Hematopoietic multipotent progenitor cell treated with erythropoietin and hydrocortisone succinate and interleukin-3 and kit ligand, for 17 days (in vitro differentiated cells): ENCODE results near the gene RLF.

Experiments
- DNase-seq: peaks from one replicate; pipeline ENCODE4 v3.0.0-alpha.2; 2015; ENCODE audit warnings: low spot score

Gene RLF

GRCh38 chr1:40232444-40232843, 71.3 kb downstream of the RLF start:
- no peak for DNase-seq

- DNase-seq: no peak
Measured at GRCh38 chr1:40239626-40240025, 78.4 kb downstream of the RLF start.

- no peak for DNase-seq
Measured at GRCh38 chr1:40240390-40240789, 79.2 kb downstream of the RLF start.

- no peak for DNase-seq
Measured at GRCh38 chr1:40241362-40241761, 80.2 kb downstream of the RLF start.

- DNase-seq: no peak
Measured at GRCh38 chr1:40243351-40243750, 82.2 kb downstream of the RLF start.

GRCh38 chr1:40244138-40244744, 83.1 kb downstream of the RLF start:
- no peak for DNase-seq

- DNase-seq: no peak
Measured at GRCh38 chr1:40245686-40246085, 84.5 kb downstream of the RLF start.

GRCh38 chr1:40247655-40248054, 86.5 kb downstream of the RLF start, which contains the start of gene TMCO2:
Gene TMCO2 (plus strand): TSS chr1:40247937. CDS start chr1:40247994, 57 bp downstream.
- no peak for DNase-seq

GRCh38 chr1:40248412-40248811, 87.2 kb downstream of the RLF start:
- no peak for DNase-seq

GRCh38 chr1:40251456-40251855, 90.3 kb downstream of the RLF start:
- no peak for DNase-seq

GRCh38 chr1:40252601-40253000, 91.4 kb downstream of the RLF start:
- DNase-seq: no peak

- DNase-seq: no peak
Measured at GRCh38 chr1:40255231-40255630, 94.0 kb downstream of the RLF start.

- no peak for DNase-seq
Measured at GRCh38 chr1:40256401-40257084, 95.4 kb downstream of the RLF start.

- DNase-seq: no peak
Measured at GRCh38 chr1:40257313-40257687, 96.1 kb downstream of the RLF start.

- DNase-seq: peak; percentile 96
Measured at GRCh38 chr1:40257688-40258444, 96.7 kb downstream of the RLF start, which contains the start of gene ZMPSTE24. Gene ZMPSTE24 (plus strand): TSS chr1:40258236. CDS start chr1:40258272, 36 bp downstream.

- no peak for DNase-seq
Measured at GRCh38 chr1:40258445-40258769, 97.2 kb downstream of the RLF start.

GRCh38 chr1:40264354-40264781, 103.2 kb downstream of the RLF start:
- DNase-seq: no peak

GRCh38 chr1:40265298-40265697, 104.1 kb downstream of the RLF start:
- DNase-seq: no peak

GRCh38 chr1:40265919-40266318, 104.7 kb downstream of the RLF start:
- DNase-seq: no peak

GRCh38 chr1:40266786-40267535, 105.8 kb downstream of the RLF start:
- no peak for DNase-seq

- no peak for DNase-seq
Measured at GRCh38 chr1:40267767-40268187, 106.6 kb downstream of the RLF start.

- no peak for DNase-seq
Measured at GRCh38 chr1:40268211-40268610, 107.0 kb downstream of the RLF start.
